A673 (cell line): ENCODE measurements around the gene RFC1. TPM values are rescaled to one million over a fixed set of nuclear protein-coding genes. Genes with fewer than 3 reads are reported as not detected.
"Not testable (repeated sequence)": the region's sequence is repeated elsewhere in the genome, so short reads cannot be mapped to it uniquely, and the experiment has no call there.

Experiments
- BruUV-seq: library from RNA; stranded (reverse); fragments of 400-500 nt; replicated peaks from 2 replicates; lab custom pipeline; 2021; lab: Mats Ljungman, UMichigan
- CTCF ChIA-PET: fragments of 300-600 bp; sonication (Branson Sonifier 250); formaldehyde crosslinking; loops from one replicate; lab custom pipeline; 2022; ENCODE audit warnings: antibody characterized with exemption; lab: Charles Lee
- POLR2A ChIA-PET: fragments of 300-600 bp; sonication (Branson Sonifier 250); formaldehyde crosslinking; loops from one replicate; lab custom pipeline; 2022; ENCODE audit warnings: antibody characterized with exemption; ENCODE audit not compliant: low non-redundant PET; lab: Charles Lee
- DNase-seq: peaks from one replicate; pipeline ENCODE4 v3.0.0-alpha.2; 2015; ENCODE audit warnings: low spot score
- H3K27ac ChIP-seq: fragments of 200-600 bp; sonication (generic); 2 replicates; pipeline ENCODE4 v1.5.1; 2016; ENCODE audit warnings: mixed run types, low read depth, mild to moderate bottlenecking, mixed read lengths, antibody characterized with exemption, low read length; ENCODE audit not compliant: poor library complexity, severe bottlenecking
- H3K27me3 ChIP-seq: fragments of 200-600 bp; sonication (generic); replicated peaks from 2 replicates; pipeline ENCODE4 v1.6.1; 2017; ENCODE audit warnings: mixed run types, low read depth, mild to moderate bottlenecking, mixed read lengths, antibody characterized with exemption, low read length; ENCODE audit not compliant: insufficient read depth, poor library complexity
- H3K36me3 ChIP-seq: fragments of 200-600 bp; sonication (generic); 2 replicates; pipeline ENCODE4 v1.6.1; 2016; ENCODE audit warnings: mixed run types, mild to moderate bottlenecking, mixed read lengths, antibody characterized with exemption, low read length; ENCODE audit not compliant: insufficient read depth, poor library complexity, severe bottlenecking
- H3K4me1 ChIP-seq: fragments of 200-600 bp; sonication (generic); 2 replicates; pipeline ENCODE4 v1.6.1; 2017; ENCODE audit warnings: mixed run types, mild to moderate bottlenecking, mixed read lengths, antibody characterized with exemption, low read length; ENCODE audit not compliant: insufficient read depth, poor library complexity, severe bottlenecking
- H3K4me3 ChIP-seq: fragments of 200-600 bp; sonication (generic); 2 replicates; pipeline ENCODE4 v1.5.1; 2016; ENCODE audit warnings: low read depth, mixed run types, mild to moderate bottlenecking, mixed read lengths, low read length; ENCODE audit not compliant: poor library complexity, severe bottlenecking
- H3K9me3 ChIP-seq: fragments of 200-600 bp; sonication (generic); 2 replicates; pipeline ENCODE4 v1.6.1; 2016; ENCODE audit warnings: mixed run types, low read depth, mild to moderate bottlenecking, mixed read lengths, antibody characterized with exemption, low read length; ENCODE audit not compliant: poor library complexity, severe bottlenecking
- CTCF ChIP-seq: fragments of 300-800, 200-600 bp; sonication (generic); conservative IDR thresholded peaks from 2 replicates; pipeline ENCODE4 v1.5.1; 2017; ENCODE audit warnings: low read depth, mild to moderate bottlenecking, antibody characterized with exemption, low read length, moderate library complexity, mixed read lengths
- EZH2 ChIP-seq: fragments of 200-600 bp; sonication (generic); IDR thresholded peaks from 2 replicates; pipeline ENCODE4 v1.6.1; 2017; ENCODE audit warnings: borderline replicate concordance, low read depth, mild to moderate bottlenecking, mixed read lengths, antibody characterized with exemption, low read length; ENCODE audit not compliant: poor library complexity, severe bottlenecking
- intact Hi-C: fragments of 100-400 bp; cut with micrococcal nuclease; formaldehyde crosslinking; loops from one replicate; pipeline ENCODE4 v1.10.0; 2022; ENCODE audit not compliant: unreplicated experiment
- total RNA-seq: library from RNA; stranded (reverse); gene quantifications from 2 replicates; pipeline ENCODE4 v1.2.3, GENCODE V29; 2021

Gene RFC1
- total RNA-seq, 1 experiment from 2014 or later, result 71.8 TPM

GRCh38 chr4:39278476-39278875 lies 87.7 kb downstream of the RFC1 start:
- intact Hi-C loops, result no loop called here
- H3K27me3 ChIP-seq, result no peaks in the 10 kb centered on the region
- peaks cover 4% of the 10 kb centered on the region for H3K36me3 ChIP-seq
- POLR2A ChIA-PET, result interaction anchor here (0.7 kb wide), 1 partner anchor 51 kb away, joined by 3 read pairs; no protein-coding TSS in a partner anchor
- H3K4me3 ChIP-seq, result no peak overlapping the region
- no peak for TF ChIP-seq EZH2
- TF ChIP-seq CTCF, result no peak
- DNase-seq, result no peak
- no peaks in the 10 kb centered on the region for H3K9me3 ChIP-seq
- H3K4me1 ChIP-seq, result no peaks in the 10 kb centered on the region
- CTCF ChIA-PET, result no interaction called here
- no peak overlapping the region for H3K27ac ChIP-seq
- no TSS peak for BruUV-seq

- H3K36me3 ChIP-seq, DNase-seq, BruUV-seq, CTCF ChIA-PET, H3K9me3 ChIP-seq, H3K27me3 ChIP-seq, intact Hi-C loops, H3K4me1 ChIP-seq, H3K4me3 ChIP-seq, H3K27ac ChIP-seq: not testable (repeated sequence)
- POLR2A ChIA-PET, result interaction anchor here (0.7 kb wide), 1 partner anchor 50 kb away, joined by 3 read pairs; no protein-coding TSS in a partner anchor
Observed at GRCh38 chr4:39277661-39278060, 88.5 kb downstream of the RFC1 start.

GRCh38 chr4:39274503-39274902 lies 91.7 kb downstream of the RFC1 start:
- POLR2A ChIA-PET, result no interaction called here
- intact Hi-C loops, result no loop called here

More at GRCh38 chr4:39274503-39274902, 91.7 kb downstream of the RFC1 start:
- TF ChIP-seq EZH2 (no peak), CTCF (no peak)
- Histone ChIP-seq H3K27ac (no peak overlapping the region), H3K36me3 (peaks cover 4% of the 10 kb centered on the region), H3K4me1 (no peaks in the 10 kb centered on the region), H3K9me3 (no peaks in the 10 kb centered on the region), H3K27me3 (no peaks in the 10 kb centered on the region), H3K4me3 (no peak overlapping the region)
- CTCF ChIA-PET, result no interaction called here
- no TSS peak for BruUV-seq
- DNase-seq, result no peak
